NCI-H187 treated with DMSO at 0.1 percent for 48 hours (cell line): Measurements from ENCODE around the gene LIX1L.
"Not testable (repeated sequence)": the region's sequence is repeated elsewhere in the genome, so short reads cannot be mapped to it uniquely, and the experiment has no call there.

Source experiments
- DNase-seq: peaks from one replicate; lab custom pipeline; 2025; lab: John Stamatoyannopoulos, UW

LIX1L gene

DNA sequence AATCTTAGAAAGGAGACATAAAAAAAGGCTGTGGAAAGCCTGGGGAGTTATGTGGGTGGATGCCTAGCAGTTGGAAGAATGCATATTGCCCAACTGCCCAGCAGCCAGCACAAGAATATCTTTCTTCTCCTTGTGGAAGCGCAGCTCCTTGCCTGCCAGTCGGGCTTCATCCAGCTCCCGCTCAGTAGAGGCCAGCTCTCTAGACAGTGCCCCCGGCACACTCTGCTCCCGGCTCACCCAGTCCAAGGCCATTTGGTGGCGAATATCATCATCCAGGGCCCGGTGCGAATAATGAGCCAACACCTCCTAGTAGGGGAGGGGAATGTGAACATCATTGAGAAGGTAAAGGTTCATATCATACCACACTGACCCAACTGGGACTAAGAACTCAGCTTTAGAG lies 21.6 kb downstream of the LIX1L start:
- DNase-seq: no peak

GRCh38 chr1:145935708-145936107 lies 22.1 kb downstream of the LIX1L start:
- DNase-seq: no peak

DNA sequence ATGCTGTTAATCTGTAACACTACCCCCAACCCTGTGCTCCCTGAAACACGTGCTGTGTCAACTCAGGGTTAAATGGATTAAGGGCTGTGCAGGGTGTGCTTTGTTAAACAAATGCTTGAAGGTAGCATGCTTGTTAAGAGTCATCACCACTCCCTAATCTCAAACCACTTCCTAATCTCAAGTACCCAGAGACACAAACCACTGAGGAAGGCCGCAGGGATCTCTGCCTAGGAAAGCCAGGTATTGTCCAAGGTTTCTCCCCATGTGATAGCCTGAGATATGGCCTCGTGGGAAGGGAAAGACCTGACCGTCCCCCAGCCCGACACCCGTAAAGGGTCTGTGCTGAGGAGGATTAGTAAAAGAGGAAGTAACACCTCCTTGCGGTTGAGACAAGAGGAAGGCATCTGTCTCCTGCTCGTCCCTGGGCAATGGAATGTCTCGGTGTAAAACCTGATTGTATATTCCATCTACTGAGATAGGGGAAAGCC lies 25.3 kb downstream of the LIX1L start:
- not testable (repeated sequence) for DNase-seq

DNA sequence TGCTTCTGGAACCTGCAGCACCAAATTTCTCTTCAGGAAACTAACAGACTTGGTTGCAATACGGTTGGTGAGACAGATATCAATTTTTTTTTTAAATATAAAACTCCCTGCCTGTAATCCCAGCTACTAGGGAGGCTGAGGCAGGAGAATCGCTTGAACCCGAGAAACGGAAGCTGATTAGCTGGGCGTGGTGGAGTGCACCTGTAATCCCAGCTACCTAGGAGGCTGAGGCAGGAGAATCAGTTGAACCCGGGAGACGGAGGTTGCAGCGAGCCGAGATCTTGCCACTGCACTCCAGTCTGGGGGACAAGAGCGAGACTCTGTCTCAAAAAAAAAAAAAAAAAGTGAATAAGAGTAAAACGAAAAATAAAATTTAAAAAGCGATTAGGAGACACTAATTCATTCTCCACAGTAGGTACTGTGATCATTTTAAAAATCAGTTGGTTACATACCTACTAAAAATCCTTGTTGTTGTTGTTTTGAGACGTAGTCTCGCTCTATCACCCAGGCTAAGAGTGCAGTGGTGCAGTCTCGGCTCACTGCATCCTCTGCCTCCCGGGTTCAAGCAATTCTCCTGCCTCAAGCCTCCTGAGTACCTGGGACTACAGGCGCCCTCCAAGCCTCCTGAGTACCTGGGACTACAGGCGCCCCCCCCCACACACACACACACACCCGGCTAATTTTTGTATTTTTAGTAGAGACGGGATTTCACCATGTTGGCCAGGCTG lies 29.7 kb downstream of the LIX1L start:
- DNase-seq: no peak

GRCh38 chr1:145927063-145927886 lies 30.5 kb downstream of the LIX1L start, which contains the start of gene RBM8A:
Gene RBM8A, minus strand, starts transcription at chr1:145927484. Its CDS starts 58 bp downstream, at chr1:145927426.
- peak; percentile 100 for DNase-seq

DNA sequence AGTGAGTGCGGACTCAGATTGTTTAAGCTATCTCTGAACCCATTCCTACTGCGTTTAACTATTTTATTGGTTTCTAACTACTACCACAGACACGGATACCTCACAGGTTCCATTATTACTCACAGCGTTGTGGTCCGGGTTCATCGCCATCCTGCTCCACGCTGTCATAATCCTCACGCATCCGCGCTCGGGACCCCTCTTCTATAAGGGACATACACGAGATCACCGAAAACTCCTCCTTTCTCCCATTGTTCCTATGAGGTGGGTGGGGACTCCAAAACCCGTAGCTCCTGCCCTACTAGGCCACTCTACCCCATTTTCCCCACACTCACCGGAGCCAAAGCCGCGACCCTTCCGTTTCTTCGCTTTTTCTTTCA lies 31.1 kb downstream of the LIX1L start:
- DNase-seq: no peak

DNA sequence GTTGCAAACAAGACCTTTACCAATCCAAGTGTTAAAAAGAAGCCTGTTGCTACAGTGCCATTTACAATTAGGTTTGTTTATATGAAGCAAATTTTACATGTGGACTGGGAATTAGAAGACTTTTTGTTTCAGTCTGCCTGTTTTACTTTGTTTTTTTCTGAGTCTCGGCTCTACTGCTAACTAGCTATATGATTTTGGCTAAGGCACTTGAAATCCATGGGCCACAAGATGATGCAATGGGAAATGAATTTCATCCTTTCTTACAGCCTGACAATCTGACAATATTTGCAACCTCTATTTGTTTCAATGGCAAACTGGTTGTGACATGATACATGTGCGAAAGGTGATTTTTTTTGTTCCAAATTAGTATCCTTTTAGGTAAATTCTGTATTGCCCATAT lies 35.6 kb downstream of the LIX1L start:
- no peak for DNase-seq

DNA sequence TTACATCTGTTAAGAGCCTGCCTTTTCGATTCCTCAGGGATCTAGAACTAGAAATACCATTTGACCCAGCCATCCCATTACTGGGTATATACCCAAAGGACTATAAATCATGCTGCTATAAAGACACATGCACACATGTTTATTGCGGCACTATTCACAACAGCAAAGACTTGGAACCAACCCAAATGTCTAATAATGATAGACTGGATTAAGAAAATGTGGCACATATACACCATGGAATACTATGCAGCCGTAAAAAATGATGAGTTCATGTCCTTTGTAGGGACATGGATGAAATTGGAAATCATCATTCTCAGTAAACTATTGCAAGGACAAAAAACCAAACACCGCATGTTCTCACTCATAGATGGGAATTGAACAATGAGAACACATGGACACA lies 37.5 kb downstream of the LIX1L start:
- not testable (repeated sequence) for DNase-seq

DNA sequence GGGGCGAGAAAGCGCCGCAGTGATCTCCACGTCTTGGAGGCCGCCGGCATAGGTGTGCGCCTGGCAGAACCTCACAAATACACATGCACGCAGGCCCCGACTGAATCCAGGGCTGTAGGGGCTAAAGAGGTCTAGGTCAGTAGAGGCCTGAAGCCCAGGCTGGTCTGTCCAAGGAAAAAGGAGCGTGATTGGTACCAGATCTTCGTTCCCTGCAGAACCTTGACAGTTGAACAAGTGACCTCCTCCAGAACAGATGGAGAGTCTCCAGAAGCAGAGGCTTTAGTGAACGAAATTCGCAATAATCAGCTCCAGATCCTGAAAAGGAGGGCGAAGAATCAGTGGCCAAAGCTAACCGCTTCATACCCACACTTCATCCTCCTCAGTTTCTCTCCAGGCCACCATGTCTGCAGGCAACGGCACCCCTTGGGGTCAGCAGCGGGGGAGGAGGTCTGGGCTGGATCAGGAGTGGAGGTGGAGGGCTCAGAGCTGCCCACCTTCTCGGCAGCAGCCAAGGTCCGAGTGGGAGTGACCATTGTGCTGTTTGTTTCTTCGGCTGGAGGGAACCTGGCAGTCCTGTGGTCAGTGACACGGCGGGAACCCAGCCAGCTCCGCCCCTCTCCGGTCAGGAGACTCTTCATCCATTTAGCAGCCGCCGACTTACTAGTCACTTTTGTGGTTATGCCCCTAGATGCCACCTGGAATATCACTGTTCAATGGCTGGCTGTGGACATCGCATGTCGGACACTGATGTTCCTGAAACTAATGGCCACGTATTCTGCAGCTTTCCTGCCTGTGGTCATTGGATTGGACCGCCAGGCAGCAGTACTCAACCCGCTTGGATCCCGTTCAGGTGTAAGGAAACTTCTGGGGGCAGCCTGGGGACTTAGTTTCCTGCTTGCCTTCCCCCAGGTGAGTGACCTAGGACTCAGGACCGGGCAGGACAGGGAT lies 38.6 kb downstream of the LIX1L start:
- DNase-seq: no peak

GRCh38 chr1:145918144-145918991 lies 39.4 kb downstream of the LIX1L start, which contains the start of gene PEX11B:
Gene PEX11B, minus strand, starts transcription at chr1:145918717. Its CDS starts 29 bp downstream, at chr1:145918688.
- peak; percentile 83 for DNase-seq

- no peak for DNase-seq
These were observed 40.2 kb downstream of the LIX1L start for GRCh38 chr1:145917595-145917994.

DNA sequence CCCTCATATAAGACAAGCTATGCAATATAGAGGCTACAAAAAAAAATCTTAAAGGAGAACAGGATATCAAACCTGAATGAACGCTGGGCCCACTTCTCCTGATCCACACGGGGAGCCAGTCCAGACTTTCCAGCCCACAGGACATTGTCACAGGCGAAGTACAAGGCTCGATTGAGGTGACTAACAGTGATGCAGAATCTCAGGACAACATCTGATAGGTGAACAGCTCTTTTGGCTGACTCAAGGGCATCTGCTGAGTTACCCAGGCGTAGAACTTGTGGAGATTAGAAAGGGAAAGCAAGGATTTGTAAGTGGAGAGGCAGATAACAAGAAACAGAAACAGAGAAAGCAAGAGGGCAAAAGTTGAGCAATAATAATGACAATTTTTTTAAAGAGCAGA lies 41.1 kb downstream of the LIX1L start:
- DNase-seq: no peak

DNA sequence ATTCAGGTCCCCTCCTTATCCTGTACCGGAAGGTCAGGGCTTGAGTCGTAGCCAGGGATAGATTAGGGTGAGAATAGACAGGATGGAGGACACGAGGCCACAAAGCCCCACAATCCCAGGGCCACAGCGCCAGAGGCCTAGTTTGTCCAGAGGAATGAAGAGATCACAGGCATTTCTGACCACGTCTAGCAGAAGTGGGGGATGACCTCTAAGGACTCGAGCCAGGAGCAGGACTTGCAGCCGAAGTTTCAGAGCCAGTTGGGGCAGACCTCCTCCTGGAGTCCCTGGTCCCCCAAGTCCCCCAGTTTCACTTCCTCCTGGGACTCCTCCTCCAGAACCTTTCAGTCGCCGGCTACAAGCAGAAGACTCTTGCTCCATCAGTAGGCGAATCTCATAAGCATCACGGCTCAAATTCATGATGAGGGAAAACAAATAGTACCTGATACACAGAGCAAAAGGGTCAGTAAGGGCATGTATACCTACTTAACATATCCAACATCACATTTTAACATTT lies 45.6 kb downstream of the LIX1L start:
- DNase-seq: no peak

DNA sequence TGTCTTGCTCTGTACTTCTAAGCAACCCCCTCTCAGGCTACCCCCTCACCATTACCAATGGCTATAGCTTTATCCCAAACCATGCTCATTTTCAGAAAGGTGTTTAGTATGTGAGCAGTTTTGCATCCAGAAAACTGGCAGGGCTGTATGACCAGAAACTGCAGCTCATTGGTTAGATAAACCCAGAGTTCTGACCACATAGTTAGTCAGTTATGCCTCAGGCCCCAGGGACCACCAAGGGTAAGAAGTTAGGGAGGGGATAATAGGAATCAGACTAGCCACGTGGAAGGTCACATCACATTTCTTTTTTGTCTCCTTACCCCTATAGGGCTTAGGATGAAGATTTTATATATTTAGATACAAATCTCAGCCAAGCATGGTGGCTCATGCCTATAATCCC lies 49.2 kb downstream of the LIX1L start:
- DNase-seq: no peak

DNA sequence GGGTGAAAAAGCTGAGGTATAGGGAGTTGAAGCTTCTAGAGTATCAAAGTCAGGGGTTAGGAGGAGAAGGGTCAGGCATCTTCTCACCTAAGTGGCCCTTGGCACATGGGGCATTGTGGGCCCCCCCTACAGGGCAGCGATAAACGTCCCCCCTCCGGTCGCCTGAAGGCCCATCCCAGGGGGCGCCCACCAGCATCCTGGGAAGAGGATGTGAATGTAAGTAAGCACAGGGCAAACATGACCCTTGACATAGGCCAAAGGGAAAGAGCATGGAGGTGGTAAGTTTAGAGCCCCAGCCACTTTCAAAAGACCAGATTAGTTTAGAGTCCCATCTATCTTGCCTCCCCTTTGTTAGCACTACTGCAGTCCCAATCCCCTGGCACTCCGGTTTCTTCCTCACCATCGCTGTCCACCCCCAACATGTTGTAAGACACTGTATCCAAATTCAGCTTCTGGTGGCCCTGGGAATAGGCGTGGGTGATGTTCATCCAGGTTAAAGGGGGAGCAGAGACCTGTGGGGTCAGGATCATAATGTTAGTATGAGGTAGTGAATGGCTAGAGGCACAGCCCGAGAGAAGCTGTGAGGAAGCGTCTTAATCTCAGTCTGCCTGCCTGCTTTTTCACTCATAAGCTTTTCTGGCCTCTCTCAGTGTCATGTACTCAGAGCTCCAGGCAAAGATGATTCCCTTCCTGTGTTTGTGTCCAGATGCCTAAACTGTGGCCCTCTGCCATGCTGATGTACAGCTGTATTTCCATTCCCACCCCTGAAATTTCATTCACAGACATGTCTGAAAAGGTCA lies 50.7 kb downstream of the LIX1L start:
- no peak for DNase-seq

DNA sequence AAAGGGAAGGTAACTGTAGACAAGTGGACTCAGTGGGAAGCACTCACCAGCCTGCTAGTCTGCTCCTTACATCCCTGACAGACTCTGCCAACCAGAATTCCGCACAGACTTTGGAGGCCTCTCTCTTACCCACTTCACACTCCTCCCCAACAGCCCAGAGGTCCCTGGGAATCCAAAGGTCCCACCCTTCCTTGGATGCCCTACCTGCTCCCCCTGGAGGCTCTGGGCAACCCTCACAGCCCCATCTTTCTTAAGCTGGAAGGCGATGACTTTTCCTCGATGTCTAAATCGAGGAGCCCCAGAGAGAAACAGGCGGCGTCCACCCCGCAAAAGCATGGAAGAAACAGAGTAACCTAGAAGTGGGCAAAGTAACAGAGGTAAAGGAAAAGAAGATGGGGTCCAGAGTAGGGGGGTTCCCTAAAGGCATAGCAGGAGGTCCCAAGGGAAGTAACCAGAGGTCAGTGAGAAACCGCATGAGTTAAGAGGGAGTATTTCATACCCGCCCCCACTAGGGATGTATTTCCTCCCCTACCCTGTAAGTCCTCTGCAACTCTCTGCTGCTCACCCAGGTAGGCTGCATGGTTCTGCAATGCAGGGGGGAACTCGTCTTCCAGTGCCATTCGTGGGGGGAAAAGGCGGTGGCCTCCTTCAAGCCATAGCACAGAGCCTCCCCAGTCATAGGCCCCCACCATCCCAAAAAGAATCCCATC lies 56.4 kb downstream of the LIX1L start:
- no peak for DNase-seq

- DNase-seq: no peak
These were observed 59.1 kb downstream of the LIX1L start for GRCh38 chr1:145898756-145899155.

DNA sequence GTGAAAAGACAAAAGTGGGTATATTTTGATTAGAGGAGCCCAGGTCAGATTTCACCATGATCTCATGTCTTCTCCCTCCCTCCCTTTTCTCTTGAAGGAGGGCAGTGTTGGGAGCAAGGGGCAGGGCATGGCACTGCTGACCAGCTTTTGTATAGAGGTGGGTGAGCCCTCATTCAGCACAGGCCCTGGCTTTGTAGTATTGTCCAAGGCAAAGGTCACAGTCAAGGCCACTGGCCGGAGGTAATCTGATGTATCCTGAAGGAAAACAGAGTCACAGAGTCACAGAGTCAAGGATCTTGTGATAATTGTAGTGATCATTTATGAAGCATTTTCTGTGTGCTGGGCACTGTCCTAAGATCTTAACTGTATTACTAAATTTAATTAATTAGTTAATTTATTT lies 59.8 kb downstream of the LIX1L start:
- DNase-seq: no peak

GRCh38 chr1:145895471-145895870 lies 62.3 kb downstream of the LIX1L start:
- no peak for DNase-seq
